Upper lobe of left lung (tissue), 4 donors: ENCODE results near the gene CLEC16A.

Experiments
- CTCF ChIP-seq, 6 experiments: fragments of 450-650 bp in 4 of 6; fragments of 200-600 bp in 2 of 6; sonication (generic) in 2 of 6; IDR thresholded peaks; one replicate each; pipeline ENCODE4 v1.5.1; 2016 to 2019; ENCODE audit warnings: antibody characterized with exemption in 6 of 6
- EP300 ChIP-seq, 4 donors: sonication (generic); formaldehyde crosslinking; IDR thresholded peaks; one replicate each; pipeline ENCODE4 v1.5.1; 2017; ENCODE audit warnings: antibody characterized with exemption in 4 of 4, control low read depth in 2 of 4
- POLR2A ChIP-seq, 4 donors: fragments of 450-650 bp; IDR thresholded peaks; one replicate each; pipeline ENCODE4 v1.5.1; 2016 to 2017; ENCODE audit warnings: antibody characterized with exemption in 4 of 4, mild to moderate bottlenecking in 2 of 4
- POLR2AphosphoS5 ChIP-seq, 2 donors: sonication (generic); formaldehyde crosslinking; IDR thresholded peaks; one replicate each; pipeline ENCODE4 v1.5.1; 2017; ENCODE audit warnings: antibody characterized with exemption in 2 of 2

GRCh38 chr16:11136600-11136999, 192.2 kb downstream of the CLEC16A start:
- TF ChIP-seq CTCF (IDR thresholded peaks at IDR 0.05) (no peak), POLR2AphosphoS5 (IDR thresholded peaks at IDR 0.05) (no peak), POLR2A (IDR thresholded peaks at IDR 0.05) (no peak), EP300 (IDR thresholded peaks at IDR 0.05) (no peak)
